WTC11 (cell line): ENCODE measurements around the gene RXFP3.

Experiments
- CTCF ChIP-seq: fragments of 200-600 bp; IDR thresholded peaks from 2 replicates; pipeline ENCODE4 v1.8.0; 2022; ENCODE audit warnings: antibody characterized with exemption
- ESRRA ChIP-seq: sonication (generic); formaldehyde crosslinking; IDR thresholded peaks from 2 replicates; pipeline ENCODE4 v1.8.1; 2022; ENCODE audit warnings: mild to moderate bottlenecking, missing genetic modification reagents, borderline replicate concordance
- IRF2 ChIP-seq: sonication (generic); formaldehyde crosslinking; IDR thresholded peaks from 2 replicates; pipeline ENCODE4 v1.8.0; 2022; ENCODE audit warnings: low read depth, missing genetic modification reagents, borderline replicate concordance
- JUN ChIP-seq: sonication (generic); formaldehyde crosslinking; IDR thresholded peaks from 2 replicates; pipeline ENCODE4 v1.8.0; 2023; ENCODE audit warnings: mild to moderate bottlenecking, missing genetic modification reagents
- MXD4 ChIP-seq: fragments of 250-450 bp; sonication (Bioruptor Pico); IDR thresholded peaks from 2 replicates; pipeline ENCODE4 v1.8.0; 2021; ENCODE audit warnings: mild to moderate bottlenecking, moderate library complexity, borderline replicate concordance
- RELA ChIP-seq: sonication (generic); formaldehyde crosslinking; IDR thresholded peaks from 2 replicates; pipeline ENCODE4 v1.8.1; 2022; ENCODE audit warnings: missing genetic modification reagents, mild to moderate bottlenecking, borderline replicate concordance
- TF ChIP-seq, protein P1 (sequence below): sonication (generic); formaldehyde crosslinking; IDR thresholded peaks from 2 replicates; pipeline ENCODE4 v1.8.0; 2022; ENCODE audit warnings: mild to moderate bottlenecking, missing genetic modification reagents

GRCh38 chr5:33921002-33921401, 15.2 kb upstream of the RXFP3 start:
- TF ChIP-seq RELA (CRISPR knock-in tag), result no peak
- TF ChIP-seq MXD4 (CRISPR knock-in tag), result no peak
- TF ChIP-seq, protein P1, sequence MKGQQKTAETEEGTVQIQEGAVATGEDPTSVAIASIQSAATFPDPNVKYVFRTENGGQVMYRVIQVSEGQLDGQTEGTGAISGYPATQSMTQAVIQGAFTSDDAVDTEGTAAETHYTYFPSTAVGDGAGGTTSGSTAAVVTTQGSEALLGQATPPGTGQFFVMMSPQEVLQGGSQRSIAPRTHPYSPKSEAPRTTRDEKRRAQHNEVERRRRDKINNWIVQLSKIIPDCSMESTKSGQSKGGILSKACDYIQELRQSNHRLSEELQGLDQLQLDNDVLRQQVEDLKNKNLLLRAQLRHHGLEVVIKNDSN (CRISPR knock-in tag), result no peak
- no peak for TF ChIP-seq JUN
- TF ChIP-seq IRF2 (CRISPR knock-in tag), result no peak
- no peak for TF ChIP-seq ESRRA
- no peak for TF ChIP-seq CTCF
